HEK293 (cell line): ENCODE results near the gene MTERF4.
"Not testable (repeated sequence)": the region's sequence is repeated elsewhere in the genome, so short reads cannot be mapped to it uniquely, and the experiment has no call there.

ENCODE experiments used
- CTCF ChIA-PET: fragments of 350-600 bp; formaldehyde crosslinking; extraction: SDS; loops from one replicate; lab custom pipeline; 2021; ENCODE audit warnings: antibody characterized with exemption; lab: Yijun Ruan, JAX
- POLR2A ChIA-PET: fragments of 300-600 bp; formaldehyde crosslinking; extraction: SDS; loops from one replicate; lab custom pipeline; 2020; ENCODE audit warnings: antibody characterized with exemption, inconsistent platforms; lab: Yijun Ruan, JAX
- H3K27ac ChIP-seq: fragments of 200-500 bp; sonication (Bioruptor generic); 2 replicates; pipeline ENCODE4 v1.5.1; 2014; ENCODE audit warnings: low read depth, low read length, control low read depth, inconsistent platforms; ENCODE audit errors: extremely low read depth
- H3K36me3 ChIP-seq, 2 experiments: fragments of 200-500 bp in 1 of 2; sonication (Bioruptor generic) in 1 of 2; 1 replicate in 1 of 2; 2 replicates in 1 of 2; pipeline ENCODE4 v1.5.1; 2014 to 2017; ENCODE audit warnings: inconsistent platforms in 2 of 2, low read length in 2 of 2; ENCODE audit not compliant: control insufficient read depth in 2 of 2, insufficient read depth in 1 of 2
- H3K4me1 ChIP-seq: fragments of 200-500 bp; sonication (Bioruptor generic); 2 replicates; pipeline ENCODE4 v1.5.1; 2014; ENCODE audit warnings: mild to moderate bottlenecking, low read length, inconsistent platforms; ENCODE audit not compliant: control insufficient read depth, insufficient read depth
- H3K4me3 ChIP-seq: 2 replicates; pipeline ENCODE4 v1.5.1; 2011; ENCODE audit warnings: low read depth, mild to moderate bottlenecking, control low read depth, low read length, moderate library complexity
- H3K9me3 ChIP-seq: fragments of 200-500 bp; sonication (Bioruptor generic); 2 replicates; pipeline ENCODE4 v1.5.1; 2014; ENCODE audit warnings: low read depth, low read length, inconsistent platforms; ENCODE audit not compliant: control insufficient read depth, insufficient read depth
- BCL11A ChIP-seq: fragments of 450-650 bp; formaldehyde crosslinking; IDR thresholded peaks from 2 replicates; pipeline ENCODE4 v1.5.1; 2016; ENCODE audit warnings: low read depth, missing biosample characterization, missing genetic modification characterization
- PRDM1 ChIP-seq: fragments of 450-650 bp; formaldehyde crosslinking; IDR thresholded peaks from 2 replicates; pipeline ENCODE4; 2016; ENCODE audit warnings: missing biosample characterization, missing genetic modification characterization
- YY2 ChIP-seq: fragments of 450-650 bp; formaldehyde crosslinking; IDR thresholded peaks from 2 replicates; pipeline ENCODE4 v1.5.1; 2016; ENCODE audit warnings: missing biosample characterization, missing genetic modification characterization
- ZNF23 ChIP-seq: fragments of 450-650 bp; formaldehyde crosslinking; IDR thresholded peaks from 2 replicates; pipeline ENCODE4 v1.5.1; 2016; ENCODE audit warnings: missing biosample characterization, missing genetic modification characterization, borderline replicate concordance
- ZNF354C ChIP-seq: fragments of 450-650 bp; formaldehyde crosslinking; IDR thresholded peaks from 2 replicates; pipeline ENCODE4 v1.5.1; 2016; ENCODE audit warnings: missing biosample characterization, missing genetic modification characterization, low read depth, borderline replicate concordance
- ZNF48 ChIP-seq: fragments of 450-650 bp; formaldehyde crosslinking; IDR thresholded peaks from 2 replicates; pipeline ENCODE4 v1.5.1; 2016; ENCODE audit warnings: missing biosample characterization, missing genetic modification characterization
- ZNF510 ChIP-seq: fragments of 450-650 bp; formaldehyde crosslinking; IDR thresholded peaks from 2 replicates; pipeline ENCODE4 v1.5.1; 2018; ENCODE audit warnings: mild to moderate bottlenecking, missing genetic modification characterization, missing biosample characterization; ENCODE audit not compliant: insufficient replicate concordance
- ZNF521 ChIP-seq: fragments of 450-650 bp; formaldehyde crosslinking; IDR thresholded peaks from 2 replicates; pipeline ENCODE4 v1.5.1; 2017; ENCODE audit warnings: missing biosample characterization, mild to moderate bottlenecking, missing genetic modification characterization
- ZNF664 ChIP-seq: fragments of 450-650 bp; formaldehyde crosslinking; IDR thresholded peaks from 2 replicates; pipeline ENCODE4 v1.5.1; 2016; ENCODE audit warnings: missing biosample characterization, missing genetic modification characterization
- ZNF747 ChIP-seq: fragments of 450-650 bp; formaldehyde crosslinking; IDR thresholded peaks from 2 replicates; pipeline ENCODE4 v1.5.1; 2016; ENCODE audit warnings: missing biosample characterization, missing genetic modification characterization
- ZSCAN30 ChIP-seq: fragments of 450-650 bp; IDR thresholded peaks from 2 replicates; pipeline ENCODE4 v1.5.1; 2018; ENCODE audit warnings: missing biosample characterization, mild to moderate bottlenecking, missing genetic modification characterization, moderate library complexity
- TF ChIP-seq, protein P1 (sequence below): fragments of 450-650 bp; formaldehyde crosslinking; IDR thresholded peaks from 2 replicates; pipeline ENCODE4 v1.5.1; 2016; ENCODE audit warnings: missing biosample characterization, missing genetic modification characterization
- TF ChIP-seq, protein P2 (sequence below): fragments of 450-650 bp; formaldehyde crosslinking; IDR thresholded peaks from 2 replicates; pipeline ENCODE4 v1.5.1; 2016; ENCODE audit warnings: missing biosample characterization, missing genetic modification characterization
- TF ChIP-seq, protein P3 (sequence below): fragments of 450-650 bp; formaldehyde crosslinking; IDR thresholded peaks from 2 replicates; pipeline ENCODE4 v1.5.1; 2017; ENCODE audit warnings: missing biosample characterization, missing genetic modification characterization

The MTERF4 gene

DNA sequence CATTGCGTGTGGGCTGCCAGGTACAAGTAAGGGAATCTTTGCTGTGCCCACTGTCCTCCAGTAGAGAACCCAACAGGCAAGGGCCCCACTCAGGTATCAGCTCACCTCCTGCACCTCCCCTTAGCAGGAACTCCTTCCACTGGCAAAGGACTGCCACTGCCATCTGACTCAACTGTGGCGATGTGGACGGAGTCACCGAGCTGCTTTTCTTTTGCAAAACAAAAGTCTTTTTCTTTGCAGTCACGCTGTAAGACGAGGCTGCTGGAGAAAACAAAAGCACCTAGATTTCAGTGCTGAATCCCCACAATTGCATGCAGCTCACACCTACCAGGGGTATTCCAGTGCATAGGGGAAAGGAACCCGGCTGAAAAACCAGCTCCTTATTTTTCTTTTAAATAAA, 7.9 kb downstream of the MTERF4 start:
- no peaks in the 10 kb centered on the region for H3K9me3 ChIP-seq
- no peaks in the 10 kb centered on the region for H3K4me1 ChIP-seq
- peaks cover 40 to 98% of the 10 kb centered on the region in 2 experiments for H3K36me3 ChIP-seq
- H3K27ac ChIP-seq, result no peak overlapping the region
- POLR2A ChIA-PET, result no interaction called here
- CTCF ChIA-PET, result interaction anchor here (1.2 to 3.5 kb wide), 2 partner anchors 16 to 27 kb away, joined by 3 to 16 read pairs; no protein-coding TSS in a partner anchor
- H3K4me3 ChIP-seq, result no peak overlapping the region
- TF ChIP-seq, protein P1, sequence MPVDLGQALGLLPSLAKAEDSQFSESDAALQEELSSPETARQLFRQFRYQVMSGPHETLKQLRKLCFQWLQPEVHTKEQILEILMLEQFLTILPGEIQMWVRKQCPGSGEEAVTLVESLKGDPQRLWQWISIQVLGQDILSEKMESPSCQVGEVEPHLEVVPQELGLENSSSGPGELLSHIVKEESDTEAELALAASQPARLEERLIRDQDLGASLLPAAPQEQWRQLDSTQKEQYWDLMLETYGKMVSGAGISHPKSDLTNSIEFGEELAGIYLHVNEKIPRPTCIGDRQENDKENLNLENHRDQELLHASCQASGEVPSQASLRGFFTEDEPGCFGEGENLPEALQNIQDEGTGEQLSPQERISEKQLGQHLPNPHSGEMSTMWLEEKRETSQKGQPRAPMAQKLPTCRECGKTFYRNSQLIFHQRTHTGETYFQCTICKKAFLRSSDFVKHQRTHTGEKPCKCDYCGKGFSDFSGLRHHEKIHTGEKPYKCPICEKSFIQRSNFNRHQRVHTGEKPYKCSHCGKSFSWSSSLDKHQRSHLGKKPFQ (tag by site-specific recombination), result no peak
- no peak for TF ChIP-seq ZNF23
- no peak for TF ChIP-seq ZSCAN30 (tag by site-specific recombination)
- no peak for TF ChIP-seq ZNF48 (tag by site-specific recombination)
- TF ChIP-seq, protein P2, sequence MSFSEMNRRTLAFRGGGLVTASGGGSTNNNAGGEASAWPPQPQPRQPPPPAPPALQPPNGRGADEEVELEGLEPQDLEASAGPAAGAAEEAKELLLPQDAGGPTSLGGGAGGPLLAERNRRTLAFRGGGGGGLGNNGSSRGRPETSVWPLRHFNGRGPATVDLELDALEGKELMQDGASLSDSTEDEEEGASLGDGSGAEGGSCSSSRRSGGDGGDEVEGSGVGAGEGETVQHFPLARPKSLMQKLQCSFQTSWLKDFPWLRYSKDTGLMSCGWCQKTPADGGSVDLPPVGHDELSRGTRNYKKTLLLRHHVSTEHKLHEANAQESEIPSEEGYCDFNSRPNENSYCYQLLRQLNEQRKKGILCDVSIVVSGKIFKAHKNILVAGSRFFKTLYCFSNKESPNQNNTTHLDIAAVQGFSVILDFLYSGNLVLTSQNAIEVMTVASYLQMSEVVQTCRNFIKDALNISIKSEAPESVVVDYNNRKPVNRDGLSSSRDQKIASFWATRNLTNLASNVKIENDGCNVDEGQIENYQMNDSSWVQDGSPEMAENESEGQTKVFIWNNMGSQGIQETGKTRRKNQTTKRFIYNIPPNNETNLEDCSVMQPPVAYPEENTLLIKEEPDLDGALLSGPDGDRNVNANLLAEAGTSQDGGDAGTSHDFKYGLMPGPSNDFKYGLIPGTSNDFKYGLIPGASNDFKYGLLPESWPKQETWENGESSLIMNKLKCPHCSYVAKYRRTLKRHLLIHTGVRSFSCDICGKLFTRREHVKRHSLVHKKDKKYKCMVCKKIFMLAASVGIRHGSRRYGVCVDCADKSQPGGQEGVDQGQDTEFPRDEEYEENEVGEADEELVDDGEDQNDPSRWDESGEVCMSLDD (tag by site-specific recombination), result no peak
- TF ChIP-seq YY2 (tag by site-specific recombination), result no peak

DNA sequence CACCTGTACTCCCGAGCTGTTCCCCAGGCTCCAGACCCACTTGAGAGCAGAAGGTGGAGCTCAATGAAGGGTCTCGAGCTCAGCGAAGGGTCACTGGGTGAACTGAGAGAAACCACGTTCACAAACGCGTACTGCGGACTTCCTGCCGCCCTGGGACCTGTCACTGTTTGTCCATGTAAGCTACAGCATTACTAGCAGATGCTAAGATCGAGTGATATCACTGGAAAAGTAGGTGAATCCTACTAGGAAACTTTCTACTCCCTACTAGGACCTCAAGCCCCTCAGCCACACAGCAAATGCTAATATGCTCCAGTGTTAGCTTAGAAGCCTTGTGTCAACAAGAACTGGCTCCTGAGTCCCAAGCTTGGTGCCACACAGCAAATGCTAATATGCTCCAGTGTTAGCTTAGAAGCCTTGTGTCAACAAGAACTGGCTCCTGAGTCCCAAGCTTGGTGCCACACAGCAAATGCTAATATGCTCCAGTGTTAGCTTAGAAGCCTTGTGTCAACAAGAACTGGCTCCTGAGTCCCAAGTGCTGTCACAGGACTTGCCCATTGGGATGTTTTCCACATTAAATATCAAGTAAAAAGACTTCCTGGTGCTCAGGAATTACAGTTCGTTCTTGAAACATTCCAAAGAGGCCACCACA, 8.8 kb downstream of the MTERF4 start:
- POLR2A ChIA-PET, H3K4me3 ChIP-seq, H3K9me3 ChIP-seq, H3K4me1 ChIP-seq, H3K27ac ChIP-seq: not testable (repeated sequence)
- H3K36me3 ChIP-seq, result peaks cover 32 to 98% of the 10 kb centered on the region in 2 experiments
- CTCF ChIA-PET, result interaction anchor here (1.2 to 1.9 kb wide), 3 partner anchors 15 to 110 kb away, joined by 3 to 7 read pairs (median 4); no protein-coding TSS in a partner anchor

DNA sequence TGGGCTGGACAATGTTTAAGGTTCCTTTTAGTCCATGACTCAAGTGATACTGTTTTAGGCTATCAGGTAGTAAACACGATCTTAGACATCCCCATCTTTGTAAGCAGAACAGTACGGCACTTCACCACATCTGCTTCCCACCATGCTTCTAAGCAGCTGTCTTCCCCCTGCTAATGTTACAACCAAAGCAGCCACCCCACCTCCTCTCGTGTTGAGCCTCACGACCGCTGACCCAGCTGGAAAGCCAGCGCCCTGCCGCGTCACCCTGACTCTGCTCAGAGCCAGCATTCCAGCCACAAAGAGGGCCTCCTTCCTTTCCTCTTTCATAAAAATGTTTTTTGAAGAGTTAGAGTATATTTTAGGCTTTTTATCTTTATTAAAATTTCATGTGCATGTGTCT, 9.4 kb downstream of the MTERF4 start:
- peaks cover 26 to 98% of the 10 kb centered on the region in 2 experiments for H3K36me3 ChIP-seq
- no peak for TF ChIP-seq ZNF521 (tag by site-specific recombination)
- no peak for TF ChIP-seq BCL11A (tag by site-specific recombination)
- TF ChIP-seq, protein P2 (tag by site-specific recombination), result no peak
- TF ChIP-seq, protein P3, sequence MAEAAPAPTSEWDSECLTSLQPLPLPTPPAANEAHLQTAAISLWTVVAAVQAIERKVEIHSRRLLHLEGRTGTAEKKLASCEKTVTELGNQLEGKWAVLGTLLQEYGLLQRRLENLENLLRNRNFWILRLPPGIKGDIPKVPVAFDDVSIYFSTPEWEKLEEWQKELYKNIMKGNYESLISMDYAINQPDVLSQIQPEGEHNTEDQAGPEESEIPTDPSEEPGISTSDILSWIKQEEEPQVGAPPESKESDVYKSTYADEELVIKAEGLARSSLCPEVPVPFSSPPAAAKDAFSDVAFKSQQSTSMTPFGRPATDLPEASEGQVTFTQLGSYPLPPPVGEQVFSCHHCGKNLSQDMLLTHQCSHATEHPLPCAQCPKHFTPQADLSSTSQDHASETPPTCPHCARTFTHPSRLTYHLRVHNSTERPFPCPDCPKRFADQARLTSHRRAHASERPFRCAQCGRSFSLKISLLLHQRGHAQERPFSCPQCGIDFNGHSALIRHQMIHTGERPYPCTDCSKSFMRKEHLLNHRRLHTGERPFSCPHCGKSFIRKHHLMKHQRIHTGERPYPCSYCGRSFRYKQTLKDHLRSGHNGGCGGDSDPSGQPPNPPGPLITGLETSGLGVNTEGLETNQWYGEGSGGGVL (tag by site-specific recombination), result no peak
- TF ChIP-seq PRDM1 (tag by site-specific recombination), result no peak
- no peak for TF ChIP-seq ZNF664 (tag by site-specific recombination)
- no peak for TF ChIP-seq ZNF510
- TF ChIP-seq ZNF354C (tag by site-specific recombination), result no peak
- no peak for TF ChIP-seq ZNF747 (tag by site-specific recombination)

More for the DNA sequence above, 9.4 kb downstream of the MTERF4 start:
- POLR2A ChIA-PET, result no interaction called here
- no peak overlapping the region for H3K27ac ChIP-seq
- no peak overlapping the region for H3K4me3 ChIP-seq
- no peaks in the 10 kb centered on the region for H3K9me3 ChIP-seq
- H3K4me1 ChIP-seq, result no peaks in the 10 kb centered on the region
- CTCF ChIA-PET, result interaction anchor here (1.5 to 1.9 kb wide), 2 partner anchors 14 to 109 kb away, joined by 4 to 7 read pairs; no protein-coding TSS in a partner anchor
